Measurements from ENCODE around the gene MED16. TPM values are rescaled to one million over a fixed set of nuclear protein-coding genes. Genes with fewer than 3 reads are reported as not detected.
A peak's percentile ranks its signal among the peaks of the same experiment; 100 is the strongest.

The MED16 gene
- polyA plus RNA-seq, 3 donors = 38.8 to 41.4 (median 39.0) TPM

DNA sequence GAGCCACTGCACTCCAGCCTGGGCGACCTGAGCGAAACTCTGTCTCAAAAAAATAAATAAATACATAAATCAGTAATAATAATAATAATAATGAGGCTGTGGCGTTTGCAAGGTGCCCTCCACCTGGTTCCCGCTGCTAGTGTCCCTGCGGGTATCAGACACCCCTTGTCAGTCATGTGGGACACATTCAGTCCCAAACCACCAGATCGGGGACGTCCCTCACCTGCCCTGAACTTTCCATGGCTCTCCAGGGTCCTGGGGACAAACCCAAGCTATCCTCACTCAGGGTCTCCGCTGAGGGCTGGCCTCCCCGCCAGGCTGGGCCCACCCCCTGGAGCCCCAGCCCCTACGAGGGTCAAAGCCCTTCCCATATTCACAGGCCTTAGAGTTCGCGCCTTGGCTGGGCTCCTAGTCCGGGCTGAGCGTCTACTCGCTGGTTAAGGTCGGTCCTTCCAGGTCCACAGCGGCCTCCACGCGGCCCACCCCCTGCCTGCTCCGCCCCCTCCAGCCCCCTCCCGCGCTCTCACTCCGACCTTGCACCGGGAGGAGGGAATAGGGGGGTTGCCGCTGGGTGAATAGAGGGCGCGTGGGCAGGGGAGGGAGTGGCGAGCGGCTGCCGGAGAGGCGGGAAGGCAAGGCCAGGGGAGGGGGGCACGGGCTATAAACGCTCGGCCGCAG, 23.8 kb upstream of the MED16 start:
- WGBS, 3 donors = 19 to 20% (median 20%) methylated on average over 35 of the region's 35 CpGs
- H3K27ac ChIP-seq (ENCODE audit: low read depth, low read length) = no peak overlapping the region

DNA sequence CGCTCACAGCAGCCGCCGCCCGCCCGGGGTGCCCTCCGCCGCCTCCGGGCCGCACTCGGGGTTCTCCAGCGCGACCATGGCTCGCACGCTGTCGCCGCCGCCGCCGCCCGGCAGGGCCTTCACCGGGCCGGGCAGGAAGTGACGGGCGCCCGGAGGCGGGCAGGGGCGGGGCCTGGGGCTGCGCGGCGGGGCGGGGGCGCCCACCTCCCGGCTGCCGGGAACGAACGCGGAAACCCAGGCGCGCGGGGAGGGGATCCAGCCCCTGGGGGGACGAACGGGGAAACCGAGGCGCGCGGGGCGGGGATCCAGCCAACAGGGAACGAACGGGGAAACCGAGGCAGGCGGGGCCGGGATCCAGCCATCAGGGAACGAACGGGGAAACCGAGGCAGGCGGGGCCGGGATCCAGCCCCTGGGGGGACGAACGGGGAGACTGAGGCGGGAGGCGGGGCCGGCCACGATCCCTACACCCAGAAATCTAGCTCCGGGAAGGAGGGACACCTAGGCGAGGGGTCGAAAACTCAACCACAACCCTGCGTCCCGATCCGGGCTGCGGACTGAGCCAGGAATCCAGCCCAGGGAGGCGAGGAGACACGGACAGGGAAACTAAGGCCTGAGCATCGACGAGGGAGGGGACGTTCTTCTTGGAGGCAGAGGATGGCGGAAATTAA, 20.2 kb upstream of the MED16 start, which contains the start of gene R3HDM4:
Gene R3HDM4 (minus strand): TSS at position 140 of the 669 bp plus-strand sequence. CDS start 62 bp downstream, at position 78.
- 0 to 1% (median 1%) methylated on average over 52 to 76 of the region's 76 CpGs for WGBS, 3 donors

DNA sequence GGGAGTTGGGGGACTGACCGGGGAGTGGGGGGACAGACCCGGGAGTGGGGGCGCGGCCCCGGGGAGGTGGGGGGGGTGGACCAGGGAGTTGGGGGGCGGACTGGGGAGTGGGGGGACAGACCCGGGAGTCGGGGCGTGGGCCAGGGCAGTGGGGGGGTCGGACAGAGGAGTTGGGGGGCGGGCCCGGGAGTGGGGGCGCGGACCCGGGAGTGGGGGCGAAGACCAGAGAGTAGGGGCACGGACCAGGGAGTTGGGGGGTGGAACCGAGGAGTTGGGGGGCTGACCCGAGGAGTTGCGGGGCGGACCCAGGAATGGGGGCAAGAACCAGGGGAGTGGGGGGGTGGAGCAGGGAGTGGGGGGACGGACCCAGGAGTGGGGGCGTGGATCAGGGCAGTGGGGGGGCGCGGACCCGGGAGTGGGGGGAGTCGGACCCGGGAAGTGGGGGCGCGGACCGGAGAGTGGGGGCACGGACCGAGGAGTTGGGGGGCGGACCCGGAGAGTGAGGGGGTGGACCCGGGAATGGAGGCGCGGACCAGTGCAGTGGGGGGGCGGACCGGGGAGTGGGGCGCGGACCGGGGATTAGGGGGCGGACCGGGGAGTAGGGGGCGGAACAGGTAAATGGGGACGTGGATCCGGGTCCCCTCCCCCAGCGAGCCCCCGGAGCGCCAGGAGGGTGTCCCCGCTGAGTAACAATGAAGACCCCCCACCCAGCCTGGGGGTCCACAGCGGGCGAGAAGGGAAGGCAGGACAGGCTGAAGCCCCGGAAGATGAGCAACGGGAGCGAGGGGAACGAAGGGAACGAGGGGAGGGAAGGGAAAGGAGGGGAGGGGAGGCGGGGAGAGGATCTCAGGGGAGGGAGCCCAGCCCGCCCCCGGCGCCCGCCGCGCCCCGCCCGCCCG, 19.4 kb upstream of the MED16 start:
- H3K27ac ChIP-seq (ENCODE audit: low read depth, low read length) = peak overlapping the region; percentile 26
- 6 to 7% (median 7%) methylated on average over 20 to 67 of the region's 69 CpGs for WGBS, 3 donors

More for the DNA sequence above, 20.2 kb upstream of the MED16 start, which contains the start of gene R3HDM4:
- H3K27ac ChIP-seq (ENCODE audit: low read depth, low read length) = peak within 1 kb of the TSS; percentile 26

DNA sequence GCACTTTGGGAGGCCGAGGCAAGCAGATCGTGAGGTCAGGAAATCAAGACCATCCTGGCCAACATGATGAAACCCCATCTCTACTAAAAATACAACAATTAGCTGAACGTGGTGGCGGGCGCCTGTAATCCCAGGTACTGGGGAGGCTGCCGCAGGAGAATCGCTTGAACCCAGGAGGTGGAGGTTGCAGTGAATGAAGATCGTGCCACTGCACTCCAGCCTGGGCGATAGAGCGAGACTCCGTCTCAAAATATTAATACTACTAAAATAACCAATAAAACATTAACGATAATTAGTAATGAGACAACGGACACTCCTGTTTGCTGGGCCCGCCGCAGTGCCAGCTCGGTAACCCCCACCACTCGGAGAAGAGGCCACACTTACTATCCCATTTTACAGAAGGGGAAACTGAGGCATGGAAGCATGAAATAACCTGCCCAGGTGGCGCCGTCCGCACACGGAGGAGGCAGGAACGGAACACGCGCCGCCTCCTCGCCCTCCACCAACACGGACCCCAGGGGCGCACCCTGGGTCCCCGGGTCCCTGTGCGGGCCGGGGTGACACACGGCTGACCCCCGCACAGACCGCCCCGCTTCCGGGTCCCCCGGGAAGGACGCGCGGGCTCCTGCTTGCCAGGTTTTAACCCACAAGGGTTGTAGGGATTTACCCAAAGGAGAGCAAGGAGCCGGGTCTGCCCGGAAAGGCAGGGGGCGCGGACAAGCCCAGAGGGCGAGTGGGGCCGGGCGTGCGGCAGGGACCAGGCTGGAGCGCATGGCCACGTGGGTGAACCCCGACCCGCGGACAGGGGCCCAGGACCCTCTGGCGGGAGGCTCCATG, 18.4 kb upstream of the MED16 start:
- no peak overlapping the region for H3K27ac ChIP-seq (ENCODE audit: low read depth, low read length)
- 77 to 85% (median 82%) methylated on average over 46 to 54 of the region's 54 CpGs for WGBS, 3 donors

DNA sequence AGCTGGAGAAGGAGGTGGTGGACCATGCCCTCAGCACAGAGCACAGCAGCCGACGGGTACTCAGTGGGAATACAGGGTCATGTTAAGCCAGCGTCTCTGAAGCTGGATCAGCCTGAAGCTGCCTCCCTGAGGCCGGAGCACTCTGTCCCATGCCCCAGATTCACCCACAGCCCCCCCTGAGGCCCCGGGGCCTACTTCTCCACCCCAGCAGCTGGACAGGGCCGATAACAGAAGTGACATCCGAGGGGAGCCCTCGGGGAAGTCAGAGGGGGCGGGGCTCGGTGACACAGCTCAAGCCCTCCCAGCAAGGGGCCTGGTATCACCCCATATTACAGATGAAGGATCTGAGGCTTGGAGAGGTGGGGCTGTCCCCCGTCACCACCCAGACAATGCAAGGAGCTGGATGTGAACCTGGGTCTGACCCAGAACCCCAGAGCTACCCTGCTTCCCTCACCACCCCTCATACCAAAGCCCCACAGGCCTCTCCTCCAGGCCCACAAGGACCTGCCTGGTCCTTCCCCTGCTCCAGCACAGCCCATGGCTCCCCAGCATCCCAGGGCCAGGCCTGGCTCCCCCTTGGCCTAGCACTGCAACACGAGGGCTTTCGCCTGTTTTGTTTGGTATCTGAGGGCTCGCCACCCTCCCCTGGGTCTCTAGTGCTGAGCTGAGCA, 14.3 kb upstream of the MED16 start:
- H3K27ac ChIP-seq (ENCODE audit: low read depth, low read length) = no peak overlapping the region
- WGBS, 3 donors = 57 to 78% (median 63%) methylated on average over 14 of the region's 14 CpGs

DNA sequence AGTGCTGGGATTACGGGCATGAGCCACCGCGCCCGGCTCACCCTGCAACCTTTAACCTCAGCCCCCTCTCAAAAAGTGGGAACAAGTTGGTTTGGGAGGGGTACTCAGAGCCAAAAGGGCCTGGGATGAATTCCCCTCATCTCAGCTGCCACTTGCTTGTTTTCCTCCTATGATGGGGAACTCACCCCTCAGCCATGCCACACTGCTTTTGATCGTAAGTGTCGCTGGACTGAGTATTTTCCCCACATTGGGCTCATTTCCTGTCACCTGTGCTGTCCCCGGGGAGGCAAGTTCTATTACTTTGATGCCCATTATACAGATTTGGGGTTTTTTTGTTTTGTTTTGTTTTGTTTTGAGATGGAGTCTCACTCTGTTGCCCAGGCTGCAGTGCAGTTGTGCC, 13.5 kb upstream of the MED16 start:
- H3K27ac ChIP-seq (ENCODE audit: low read depth, low read length) = no peak overlapping the region
- 88 to 94% (median 91%) methylated on average over 7 of the region's 7 CpGs for WGBS, 3 donors

DNA sequence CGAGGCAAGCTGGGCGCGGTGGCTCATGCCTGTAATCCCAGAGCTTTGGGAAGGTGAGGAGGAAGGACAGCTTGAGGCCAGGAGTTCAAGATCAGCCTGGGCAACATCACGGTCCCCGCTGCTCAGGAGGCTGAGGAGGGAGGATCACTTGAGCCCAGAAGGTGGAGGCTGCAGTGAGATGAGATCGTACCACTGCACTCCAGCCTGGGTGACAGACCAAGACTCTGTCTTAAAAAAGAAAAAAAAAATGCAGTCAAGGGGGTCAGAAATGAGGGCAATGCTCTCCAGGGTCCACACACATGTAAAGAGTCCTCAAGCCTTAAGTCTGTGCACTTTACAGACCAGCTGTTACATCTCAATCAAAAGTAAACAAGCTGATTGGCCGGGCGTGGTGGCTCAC, 11.6 kb upstream of the MED16 start:
- H3K27ac ChIP-seq (ENCODE audit: low read depth, low read length) = no peak overlapping the region
- WGBS, 3 donors = 90 to 97% (median 92%) methylated on average over 8 of the region's 8 CpGs

DNA sequence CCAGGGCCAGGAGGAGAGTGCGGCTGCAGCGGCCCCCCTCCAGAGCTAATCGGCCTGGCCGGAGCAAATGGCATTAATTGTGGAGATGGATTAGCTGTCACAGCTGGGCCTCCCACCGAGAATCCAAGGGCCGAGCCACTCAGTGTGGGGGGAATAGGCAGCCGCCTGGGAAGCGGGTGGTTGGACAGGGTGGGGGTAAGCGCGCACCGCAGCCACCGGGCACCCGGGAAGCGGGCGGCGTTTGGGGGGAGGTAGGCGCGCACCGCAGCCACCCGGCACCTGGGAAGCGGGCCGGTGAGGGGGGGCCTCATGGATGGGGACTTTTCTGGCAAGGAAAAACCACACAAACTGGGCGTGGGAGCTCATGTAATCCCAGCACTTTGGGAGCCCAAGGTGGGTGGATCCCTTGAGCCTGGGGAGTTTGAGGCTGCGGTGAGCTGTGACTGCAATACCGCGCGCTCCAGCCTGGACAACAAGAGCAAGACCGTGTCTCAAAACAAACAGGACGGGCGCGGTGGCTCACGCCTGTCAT, 10.3 kb upstream of the MED16 start:
- WGBS, 3 donors = 58 to 77% (median 71%) methylated on average over 27 to 32 of the region's 32 CpGs
- H3K27ac ChIP-seq (ENCODE audit: low read depth, low read length) = no peak overlapping the region

DNA sequence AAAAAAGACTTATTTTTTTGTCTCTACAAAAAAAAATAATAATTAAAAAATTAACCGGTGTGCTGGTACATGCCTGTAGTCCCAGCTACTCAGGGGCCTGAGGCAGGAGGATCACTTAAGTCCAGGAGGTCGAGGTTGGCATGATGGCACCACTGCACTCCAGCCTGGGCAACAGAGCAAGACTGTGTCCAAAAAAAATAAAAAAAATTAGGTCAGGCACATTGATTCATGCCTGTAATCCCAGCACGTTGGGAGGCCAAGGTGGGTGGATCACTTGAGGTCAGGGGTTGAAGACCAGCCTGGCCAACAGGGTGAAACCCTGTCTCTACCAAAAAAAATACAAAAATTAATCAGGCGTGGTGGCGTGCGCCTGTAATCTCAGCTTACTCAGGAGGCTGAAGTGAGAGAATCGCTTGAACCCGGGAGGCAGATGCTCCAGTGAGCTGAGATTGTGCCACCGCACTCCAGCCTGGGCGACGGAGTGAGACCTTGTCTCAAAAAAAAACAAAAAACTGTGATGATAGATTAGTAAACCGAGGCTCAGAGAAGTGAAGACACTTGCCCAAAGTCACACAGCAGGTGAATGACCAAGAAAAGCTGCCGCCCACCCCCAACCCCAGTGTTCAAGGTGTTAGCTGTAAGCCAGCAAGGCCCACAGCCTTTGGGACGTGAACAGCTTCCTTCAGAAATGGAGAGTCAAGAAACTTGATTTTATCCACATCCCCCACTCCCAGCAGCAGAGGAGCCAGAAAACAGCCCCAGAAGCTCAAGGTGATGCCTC, 9.6 kb upstream of the MED16 start:
- WGBS, 3 donors = 82 to 93% (median 90%) methylated on average over 14 of the region's 14 CpGs
- H3K27ac ChIP-seq (ENCODE audit: low read depth, low read length) = no peak overlapping the region

DNA sequence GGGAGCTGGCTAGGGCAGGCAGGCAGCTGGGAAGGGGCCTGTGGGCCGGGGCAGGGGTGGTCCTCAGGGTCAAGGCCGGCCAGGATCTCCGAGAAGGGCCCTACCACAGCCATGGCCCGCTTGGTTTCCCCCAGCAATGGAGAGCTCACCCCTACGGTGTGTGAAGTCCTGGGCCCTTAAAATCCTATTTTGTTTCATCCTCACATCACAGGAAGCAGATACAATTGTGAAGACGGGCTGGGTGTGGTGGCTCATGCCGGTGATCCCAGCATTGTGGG, 9.0 kb upstream of the MED16 start:
- WGBS, 3 donors = 89 to 91% (median 90%) methylated on average over 7 of the region's 7 CpGs
- H3K27ac ChIP-seq (ENCODE audit: low read depth, low read length) = no peak overlapping the region

DNA sequence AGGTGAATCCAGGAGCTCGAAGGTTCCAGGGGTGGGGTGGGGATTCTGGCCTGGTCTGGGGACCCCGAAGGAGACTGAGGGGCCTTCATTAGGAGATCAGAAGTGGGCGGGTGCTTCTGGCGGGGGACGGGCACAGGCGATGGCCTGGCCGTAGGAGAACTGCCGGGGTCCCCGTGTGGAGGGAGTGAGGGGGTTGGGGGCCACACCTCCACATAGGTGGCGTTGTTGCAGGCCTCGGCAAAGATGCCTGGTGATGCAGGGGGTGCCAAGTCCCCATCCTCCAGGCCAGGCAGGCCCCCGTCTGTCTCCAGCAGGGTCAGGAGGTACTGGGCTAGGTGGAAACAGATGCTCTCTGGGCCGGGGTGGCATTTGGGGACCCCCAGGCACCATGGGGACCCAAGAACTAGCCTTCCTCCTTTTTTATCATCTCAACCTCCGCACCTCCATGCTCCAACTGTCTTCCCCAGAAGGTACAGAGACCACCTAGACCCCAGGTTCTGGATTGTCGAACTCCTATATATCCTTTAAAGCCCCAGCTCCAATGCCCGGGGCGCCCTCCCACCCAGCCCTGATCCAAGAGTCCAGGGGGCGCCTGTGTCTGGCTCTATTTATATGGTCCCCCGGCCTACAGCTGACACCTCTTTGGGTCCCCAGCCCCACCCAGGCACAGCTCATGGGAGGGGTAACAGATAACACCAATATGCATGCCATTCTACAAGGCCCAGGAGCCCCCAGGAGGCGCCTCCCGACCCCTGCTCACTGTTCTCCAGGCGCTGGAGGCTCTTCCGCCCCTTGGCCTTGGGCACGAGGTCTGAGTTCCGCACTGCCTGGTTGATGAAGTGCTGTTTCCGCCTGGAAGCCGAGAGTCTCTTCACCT, 8.5 kb upstream of the MED16 start:
- 90 to 97% (median 95%) methylated on average over 27 of the region's 27 CpGs for WGBS, 3 donors
- no peak overlapping the region for H3K27ac ChIP-seq (ENCODE audit: low read depth, low read length)

DNA sequence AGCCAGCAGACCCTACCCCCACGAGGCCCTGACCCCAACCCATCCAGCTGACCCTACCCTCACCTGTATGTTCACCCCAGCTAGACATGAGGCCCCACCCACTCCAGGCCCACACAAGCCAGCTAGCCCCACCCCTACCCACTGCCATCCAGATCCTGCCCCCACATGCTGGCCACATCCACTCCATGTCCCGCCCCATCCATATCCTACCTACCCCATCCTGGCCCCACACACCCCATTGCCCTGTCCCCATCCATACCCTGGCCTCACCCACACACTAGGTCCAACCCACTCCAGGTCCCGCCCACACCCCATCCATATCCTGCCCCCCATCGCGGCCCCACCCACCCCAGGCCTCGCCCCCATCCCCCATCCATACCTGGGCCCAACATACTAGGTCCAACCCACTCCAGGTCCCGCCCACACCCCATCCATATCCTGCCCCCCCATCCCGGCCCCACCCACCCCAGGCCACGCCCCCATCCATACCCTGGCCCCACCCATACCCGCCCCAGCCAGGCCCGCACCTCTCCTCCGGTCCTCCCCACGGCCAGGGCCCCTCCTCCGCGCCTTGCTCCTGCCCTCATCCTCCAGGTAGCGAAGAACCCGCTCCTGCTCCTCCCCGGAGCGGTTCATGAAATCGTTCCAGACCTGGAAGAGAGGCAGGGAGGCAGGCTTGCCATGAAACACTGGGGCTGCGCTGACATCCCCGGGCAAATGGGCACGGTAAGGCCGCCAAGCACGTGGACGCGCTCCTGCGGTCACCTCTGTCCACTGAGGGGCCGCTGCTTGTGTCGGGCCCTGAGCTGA, 7.5 kb upstream of the MED16 start:
- H3K27ac ChIP-seq (ENCODE audit: low read depth, low read length) = no peak overlapping the region
- 79 to 85% (median 84%) methylated on average over 27 to 30 of the region's 30 CpGs for WGBS, 3 donors

DNA sequence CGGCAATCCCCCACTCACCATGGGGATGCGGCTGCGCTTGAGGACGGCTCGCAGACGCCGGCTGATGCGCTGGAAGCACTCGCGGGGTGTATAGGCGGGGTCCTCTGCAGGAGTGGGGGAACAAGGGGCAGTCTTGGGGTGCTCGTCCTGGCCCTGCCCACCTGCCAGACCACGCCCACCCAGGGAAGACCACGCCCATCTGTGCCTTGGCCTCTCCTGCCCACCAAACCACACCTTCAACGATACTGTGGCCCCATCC, 7.0 kb upstream of the MED16 start:
- no peak overlapping the region for H3K27ac ChIP-seq (ENCODE audit: low read depth, low read length)
- 89 to 91% (median 89%) methylated on average over 15 of the region's 15 CpGs for WGBS, 3 donors

DNA sequence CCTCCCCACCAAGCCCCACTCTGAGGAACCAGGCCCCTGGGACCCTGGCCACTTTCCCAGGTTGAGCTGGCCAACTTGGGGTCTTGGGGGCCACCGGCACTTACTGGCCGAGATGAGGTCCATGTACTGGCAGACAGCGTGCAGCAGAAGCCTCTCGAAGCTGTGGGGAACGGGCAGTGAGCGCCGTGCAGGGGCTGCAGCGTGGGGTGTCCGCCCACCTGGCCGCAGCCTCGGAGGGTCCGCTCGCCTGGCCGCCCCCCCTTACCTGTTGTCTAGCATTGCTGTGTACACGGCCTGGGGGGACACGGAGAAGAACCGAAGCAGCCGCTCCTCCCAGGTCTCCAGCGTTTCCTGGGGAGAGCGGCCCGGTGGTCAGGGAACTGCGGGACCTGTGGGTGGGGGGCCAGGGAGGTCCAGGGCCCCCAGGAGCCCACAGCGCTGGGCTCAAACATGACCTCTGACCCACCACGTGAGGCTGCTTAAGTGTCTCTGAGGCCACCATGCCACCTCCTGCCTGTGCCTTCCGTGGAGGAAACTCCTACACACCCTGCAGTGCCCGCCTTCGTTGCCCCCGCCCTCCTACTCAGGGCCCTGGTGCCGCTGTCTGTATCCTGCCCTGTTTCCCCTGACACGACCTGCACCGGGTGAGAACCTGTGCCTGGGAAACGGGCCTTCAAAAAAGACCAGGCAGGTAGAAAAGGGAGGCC, 6.5 kb upstream of the MED16 start:
- WGBS, 3 donors = 93% methylated on average over 31 to 32 of the region's 32 CpGs
- H3K27ac ChIP-seq (ENCODE audit: low read depth, low read length) = no peak overlapping the region

DNA sequence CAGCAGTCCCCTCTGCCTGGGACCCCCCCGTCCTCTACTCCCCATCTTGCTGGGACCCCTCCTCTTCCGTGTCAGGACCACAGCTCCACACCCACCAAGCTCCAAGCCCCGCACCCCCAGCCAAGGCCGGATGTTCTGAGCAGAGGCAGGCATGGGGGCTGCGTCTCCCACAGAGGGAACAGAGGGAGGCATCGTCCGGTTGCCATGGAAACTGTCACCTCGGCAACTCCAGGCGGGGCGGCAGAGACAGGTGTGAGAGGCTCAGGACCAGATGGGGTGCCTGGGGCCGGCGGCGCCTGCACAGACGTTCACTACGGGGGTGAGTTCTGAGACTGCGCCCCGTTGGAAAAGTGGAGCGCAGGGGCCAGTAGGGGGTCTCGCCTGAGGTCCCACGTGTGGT, 5.7 kb upstream of the MED16 start:
- H3K27ac ChIP-seq (ENCODE audit: low read depth, low read length) = no peak overlapping the region
- WGBS, 3 donors = 82 to 87% (median 83%) methylated on average over 19 to 20 of the region's 20 CpGs
